B cell (primary cell): ENCODE measurements around the gene LRRC26. TPM values are rescaled to one million over a fixed set of nuclear protein-coding genes. Genes with fewer than 3 reads are reported as not detected.
A peak's percentile ranks its signal among the peaks of the same experiment; 100 is the strongest.

Experiments used
- ATAC-seq: fragments of 200-7000 bp; cut with Tn5 transposase; one replicate; pipeline ENCODE4 v1.10.0; 2021; ENCODE audit warnings: low read depth, mild to moderate bottlenecking, moderate number of reproducible peaks, moderate library complexity
- CTCF ChIA-PET: fragments of 350-600 bp; sonication (Branson Sonifier 250); formaldehyde crosslinking; loops from one replicate; lab custom pipeline; 2021; ENCODE audit warnings: antibody characterized with exemption, inconsistent platforms; lab: Charles Lee
- POLR2A ChIA-PET: fragments of 350-600 bp; sonication (Branson Sonifier 250); formaldehyde crosslinking; loops from one replicate; lab custom pipeline; 2021; ENCODE audit warnings: antibody characterized with exemption; lab: Charles Lee
- DNase-seq: peaks from one replicate; pipeline ENCODE4 v3.0.0; 2013
- H2AFZ ChIP-seq: 2 replicates; pipeline ENCODE4 v1.6.1; 2012; ENCODE audit warnings: mild to moderate bottlenecking, low read depth, low read length; ENCODE audit not compliant: insufficient read depth, poor library complexity, severe bottlenecking
- H3K27ac ChIP-seq, 2 donors: 1 replicate in 1 of 2; 2 replicates in 1 of 2; pipeline ENCODE4 v1.5.1; 2012 to 2013; ENCODE audit warnings: low read length in 2 of 2, mild to moderate bottlenecking in 2 of 2, moderate library complexity in 1 of 2
- H3K27me3 ChIP-seq, 4 experiments: fragments of 200-600 bp in 1 of 4; sonication (generic) in 1 of 4; replicated peaks in 1 of 4; 1 replicate in 2 of 4; 2 replicates in 2 of 4; pipeline versions ENCODE4 v1.6.1 to v1.7.0; 2013 to 2016; ENCODE audit warnings: low read length in 3 of 4, mild to moderate bottlenecking in 2 of 4, mixed read lengths in 1 of 4, moderate library complexity in 1 of 4; ENCODE audit not compliant: insufficient read depth in 4 of 4, control insufficient read depth in 3 of 4; ENCODE audit errors: control extremely low read depth in 1 of 4
- H3K36me3 ChIP-seq, 2 experiments: replicated peaks in 1 of 2; 1 replicate in 1 of 2; 2 replicates in 1 of 2; pipeline versions ENCODE4 v1.6.1 to v1.7.1; 2013; ENCODE audit warnings: low read length in 1 of 2; ENCODE audit not compliant: insufficient read depth in 2 of 2, control insufficient read depth in 1 of 2; ENCODE audit errors: control extremely low read depth in 1 of 2, extremely low read depth in 1 of 2
- H3K4me1 ChIP-seq, 2 donors: fragments of 200-600 bp in 1 of 2; sonication (generic) in 1 of 2; 1 replicate in 1 of 2; 2 replicates in 1 of 2; pipeline versions ENCODE4 v1.5.1 to v1.6.1; 2013 to 2017; ENCODE audit warnings: low read length in 2 of 2; ENCODE audit not compliant: control insufficient read depth in 2 of 2, insufficient read depth in 2 of 2
- H3K4me2 ChIP-seq: replicated peaks from 2 replicates; pipeline ENCODE3; 2012; ENCODE audit warnings: mild to moderate bottlenecking, low read depth, low read length; ENCODE audit not compliant: poor library complexity, severe bottlenecking
- H3K4me3 ChIP-seq, 5 experiments: fragments of 200-600 bp in 1 of 5; sonication (generic) in 1 of 5; 1 replicate in 3 of 5; 2 replicates in 2 of 5; pipeline versions ENCODE4 v1.5.1 to v1.7.0; 2011 to 2016; ENCODE audit warnings: low read length in 4 of 5, mild to moderate bottlenecking in 4 of 5, low read depth in 2 of 5, control low read depth in 1 of 5, moderate library complexity in 1 of 5; ENCODE audit not compliant: insufficient read depth in 1 of 5; ENCODE audit errors: control extremely low read depth in 1 of 5, extremely low read depth in 1 of 5
- H3K79me2 ChIP-seq: fragments of 200-600 bp; sonication (generic); one replicate; pipeline ENCODE4 v1.6.0; 2016; ENCODE audit warnings: low read length; ENCODE audit not compliant: control insufficient read depth, insufficient read depth
- H3K9ac ChIP-seq: fragments of 200-600 bp; sonication (generic); 2 replicates; pipeline ENCODE4 v1.6.1; 2017; ENCODE audit warnings: mild to moderate bottlenecking, low read length, moderate library complexity
- H3K9me3 ChIP-seq, 3 donors: one replicate each; pipeline versions ENCODE4 v1.6.1 to v1.7.1; 2013; ENCODE audit warnings: low read length in 2 of 3; ENCODE audit not compliant: control insufficient read depth in 2 of 3, insufficient read depth in 1 of 3; ENCODE audit errors: control extremely low read depth in 1 of 3
- H4K20me1 ChIP-seq: 2 replicates; pipeline ENCODE4 v1.6.0; 2012; ENCODE audit warnings: mild to moderate bottlenecking, low read length; ENCODE audit not compliant: insufficient read depth, control insufficient read depth, poor library complexity, severe bottlenecking
- H3K27ac Mint-ChIP-seq: one replicate; pipeline ENCODE4 v1.8.0; 2021; ENCODE audit warnings: mixed read lengths
- H3K27me3 Mint-ChIP-seq: one replicate; pipeline ENCODE4 v1.8.0; 2021; ENCODE audit warnings: mixed read lengths
- H3K4me1 Mint-ChIP-seq: one replicate; pipeline ENCODE4 v1.8.0; 2021; ENCODE audit warnings: mixed read lengths
- H3K4me3 Mint-ChIP-seq: one replicate; pipeline ENCODE4 v1.8.0; 2021; ENCODE audit warnings: mixed read lengths
- H3K9me3 Mint-ChIP-seq: one replicate; pipeline ENCODE4 v1.8.0; 2022; ENCODE audit warnings: mixed read lengths; ENCODE audit not compliant: insufficient read depth
- EZH2 ChIP-seq: IDR thresholded peaks from 2 replicates; pipeline ENCODE4 v1.6.1; 2012; ENCODE audit warnings: borderline replicate concordance, low read depth, mild to moderate bottlenecking, moderate library complexity, low read length; ENCODE audit not compliant: insufficient read depth, poor library complexity, severe bottlenecking
- WGBS: methylation state at CpG from one replicate; pipeline ENCODE4 v1.1.5; 2013; ENCODE audit warnings: missing lambda C conversion rate; ENCODE audit not compliant: insufficient coverage; 5-methylcytosine and 5-hydroxymethylcytosine counted together
- intact Hi-C: fragments of 100-400 bp; cut with micrococcal nuclease; formaldehyde crosslinking; loops from one replicate; pipeline ENCODE4 v1.10.0; 2022
- polyA plus RNA-seq: library from polyadenylated mRNA; depleted of rRNA; stranded (reverse); fragments of >200 nt; gene quantifications from 2 replicates; pipeline ENCODE4 v1.2.3, GENCODE V29; 2012
- total RNA-seq, 2 donors: library from RNA; stranded (reverse); fragments of 120-200 nt in 1 of 2; gene quantifications; 1 replicate in 1 of 2; 2 replicates in 1 of 2; pipeline versions ENCODE4 v1.2.3 to v1.2.4, GENCODE V29; 2013 to 2022
- TF ChIP-seq, protein P1 (sequence below): fragments of 200-600 bp; IDR thresholded peaks from one replicate; pipeline ENCODE4 v1.8.0; 2022; ENCODE audit warnings: antibody characterized with exemption, mild to moderate bottlenecking

LRRC26 gene
- total and polyA plus RNA-seq, 2 donors (not counting 1 experiment from before 2014, with no cell fraction given), result not detected

- Histone ChIP-seq H3K27me3 (no peaks in the 10 kb centered on the region), H2AFZ (no peak overlapping the region), H3K9me3 (peaks cover 0 to 3% (median 0%) of the 10 kb centered on the region in 3 donors), H3K9ac (no peak overlapping the region), H3K36me3 (peaks cover 0 to 59% of the 10 kb centered on the region in 2 experiments), H3K4me3 (no peak overlapping the region), H3K4me1 (peaks cover 26 to 40% of the 10 kb centered on the region in 2 donors), H3K27ac (no peak overlapping the region), H3K79me2 (peaks cover 62% of the 10 kb centered on the region), H3K4me2 (peak overlapping the region; percentile 95), H4K20me1 (peaks cover 66% of the 10 kb centered on the region)
- no peak for DNase-seq
- Mint-ChIP-seq H3K4me1 (peaks cover 36% of the 10 kb centered on the region), H3K9me3 (no peaks in the 10 kb centered on the region), H3K27me3 (no peaks in the 10 kb centered on the region), H3K4me3 (peak overlapping the region; percentile 96), H3K27ac (no peak overlapping the region)
- 96% methylated on average over 5 of the region's 6 CpGs for WGBS
- POLR2A ChIA-PET, result no interaction called here
- TF ChIP-seq EZH2, result no peak
- TF ChIP-seq, protein P1, sequence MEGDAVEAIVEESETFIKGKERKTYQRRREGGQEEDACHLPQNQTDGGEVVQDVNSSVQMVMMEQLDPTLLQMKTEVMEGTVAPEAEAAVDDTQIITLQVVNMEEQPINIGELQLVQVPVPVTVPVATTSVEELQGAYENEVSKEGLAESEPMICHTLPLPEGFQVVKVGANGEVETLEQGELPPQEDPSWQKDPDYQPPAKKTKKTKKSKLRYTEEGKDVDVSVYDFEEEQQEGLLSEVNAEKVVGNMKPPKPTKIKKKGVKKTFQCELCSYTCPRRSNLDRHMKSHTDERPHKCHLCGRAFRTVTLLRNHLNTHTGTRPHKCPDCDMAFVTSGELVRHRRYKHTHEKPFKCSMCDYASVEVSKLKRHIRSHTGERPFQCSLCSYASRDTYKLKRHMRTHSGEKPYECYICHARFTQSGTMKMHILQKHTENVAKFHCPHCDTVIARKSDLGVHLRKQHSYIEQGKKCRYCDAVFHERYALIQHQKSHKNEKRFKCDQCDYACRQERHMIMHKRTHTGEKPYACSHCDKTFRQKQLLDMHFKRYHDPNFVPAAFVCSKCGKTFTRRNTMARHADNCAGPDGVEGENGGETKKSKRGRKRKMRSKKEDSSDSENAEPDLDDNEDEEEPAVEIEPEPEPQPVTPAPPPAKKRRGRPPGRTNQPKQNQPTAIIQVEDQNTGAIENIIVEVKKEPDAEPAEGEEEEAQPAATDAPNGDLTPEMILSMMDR, result no peak
- CTCF ChIA-PET, result no interaction called here
- no peak for ATAC-seq
- intact Hi-C loops, result loop anchor here (5.0 kb wide), 1 partner anchor 59 kb away; no protein-coding TSS in a partner anchor
These were observed 16.5 kb upstream of the LRRC26 start for GRCh38 chr9:137186385-137186784.

- no peak overlapping the region for H3K4me3 ChIP-seq
- Mint-ChIP-seq H3K9me3 (no peaks in the 10 kb centered on the region), H3K27me3 (no peaks in the 10 kb centered on the region), H3K27ac (no peak overlapping the region), H3K4me1 (peaks cover 35% of the 10 kb centered on the region), H3K4me3 (peak overlapping the region; percentile 96)
- peaks cover 26 to 40% of the 10 kb centered on the region in 2 donors for H3K4me1 ChIP-seq
- H3K9ac ChIP-seq, result no peak overlapping the region
- H3K27ac ChIP-seq, result no peak overlapping the region
- TF ChIP-seq, protein P1, result no peak
- no peak for TF ChIP-seq EZH2
- intact Hi-C loops, result loop anchor here (5.0 kb wide), 1 partner anchor 59 kb away; no protein-coding TSS in a partner anchor
- peak overlapping the region; percentile 22 for H3K4me2 ChIP-seq
- POLR2A ChIA-PET, result no interaction called here
- H3K27me3 ChIP-seq, result no peaks in the 10 kb centered on the region
- H3K36me3 ChIP-seq, result peaks cover 0 to 59% of the 10 kb centered on the region in 2 experiments
- no peak overlapping the region for H2AFZ ChIP-seq
- ATAC-seq, result no peak
- H3K9me3 ChIP-seq, result peaks cover 0 to 3% (median 0%) of the 10 kb centered on the region in 3 donors
- H3K79me2 ChIP-seq, result peaks cover 57% of the 10 kb centered on the region
- 96% methylated on average over 19 of the region's 19 CpGs for WGBS
- CTCF ChIA-PET, result no interaction called here
- DNase-seq, result no peak
- H4K20me1 ChIP-seq, result peaks cover 62% of the 10 kb centered on the region
These were observed 16.1 kb upstream of the LRRC26 start for GRCh38 chr9:137185921-137186320.
